ENCODE measurements around the gene DCAKD. TPM values are rescaled to one million over a fixed set of nuclear protein-coding genes. Genes with fewer than 3 reads are reported as not detected.

Gene DCAKD
- total RNA-seq, 1 experiment from 2014 or later = 48.3 TPM

GRCh38 chr17:45086391-45086790 lies 35.0 kb upstream of the DCAKD start:
- Histone ChIP-seq H3K4ac (ENCODE audit: low read depth, low read length) (no peak overlapping the region), H2AFZ (ENCODE audit: low read length) (no peak overlapping the region), H2BK5ac (ENCODE audit: insufficient read length, low read length) (no peak overlapping the region), H3K23ac (ENCODE audit: insufficient read length, low read depth, low read length) (no peak overlapping the region), H3K4me2 (ENCODE audit: insufficient read depth, insufficient read length, low read length) (no peak overlapping the region), H2BK120ac (ENCODE audit: low read depth, low read length, poor library complexity, severe bottlenecking) (no peak overlapping the region), H3K18ac (ENCODE audit: insufficient read length, low read depth, low read length) (no peak overlapping the region), H4K20me1 (ENCODE audit: control insufficient read depth, insufficient read depth, insufficient read length) (no peaks in the 10 kb centered on the region), H3K56ac (ENCODE audit: insufficient read length, low read depth, low read length) (no peak overlapping the region), H3K14ac (ENCODE audit: insufficient read depth, low read length) (no peak overlapping the region), H4K5ac (ENCODE audit: insufficient read length, low read depth, low read length) (no peak overlapping the region), H3K79me1 (ENCODE audit: insufficient read depth, low read depth, low read length, poor library complexity, severe bottlenecking) (no peaks in the 10 kb centered on the region), H3K27me3 (ENCODE audit: insufficient read depth, low read length) (no peaks in the 10 kb centered on the region), H4K8ac (replicated peaks; ENCODE audit: insufficient read length, low read depth, low read length) (no peak overlapping the region), H3K27ac (ENCODE audit: insufficient read length, low read depth, low read length) (no peak overlapping the region), H2BK12ac (ENCODE audit: insufficient read length, low read depth, low read length) (no peak overlapping the region), H2BK15ac (ENCODE audit: low read depth, low read length) (no peak overlapping the region), H2AK5ac (ENCODE audit: insufficient read length, low read length) (no peak overlapping the region), H3K9me3 (ENCODE audit: control insufficient read depth, low read depth, low read length) (no peaks in the 10 kb centered on the region), H3K79me2 (ENCODE audit: insufficient read depth, low read length) (no peaks in the 10 kb centered on the region), H3K23me2 (ENCODE audit: insufficient read length, low read depth, low read length, poor library complexity, severe bottlenecking) (no peaks in the 10 kb centered on the region), H2BK20ac (ENCODE audit: low read depth, low read length, poor library complexity, severe bottlenecking) (no peak overlapping the region), H4K91ac (ENCODE audit: insufficient read length, low read depth, low read length) (no peak overlapping the region), H3K9ac (ENCODE audit: extremely low read depth, insufficient read length, low read length) (no peak overlapping the region), H3T11ph (ENCODE audit: low read length) (no peak overlapping the region), H3K4me1 (ENCODE audit: insufficient read depth, low read length) (peaks cover 2% of the 10 kb centered on the region; the same call in 1 of the 2 replicates)
- Mint-ChIP-seq H3K9me3 (no peaks in the 10 kb centered on the region), H3K4me1 (peaks cover 11 to 12% of the 10 kb centered on the region in 2 experiments), H3K4me3 (no peak overlapping the region), H3K36me3 (ENCODE audit: insufficient read depth in 1 of 3, low read depth in 3 of 3) (peaks cover 28 to 88% (median 69%) of the 10 kb centered on the region in 3 experiments; a peak in 6 of 7 replicates), H3K27me3 (ENCODE audit: low read depth) (no peaks in the 10 kb centered on the region), H3K27ac (peak overlapping the region in 1 of 3 experiments; percentile 39; a peak in 1 of 7 replicates)
- no CpG with 5 or more reads among the region's 4 CpGs for WGBS (ENCODE audit: extremely low coverage, insufficient read length, low lambda C conversion rate)
- TF ChIP-seq CTCF (conservative IDR thresholded peaks at IDR 0.05) = no peak
- DNase-seq = no peak

All from H9 (cell line).